Measurements from ENCODE around the gene IL13.

Gene IL13

DNA sequence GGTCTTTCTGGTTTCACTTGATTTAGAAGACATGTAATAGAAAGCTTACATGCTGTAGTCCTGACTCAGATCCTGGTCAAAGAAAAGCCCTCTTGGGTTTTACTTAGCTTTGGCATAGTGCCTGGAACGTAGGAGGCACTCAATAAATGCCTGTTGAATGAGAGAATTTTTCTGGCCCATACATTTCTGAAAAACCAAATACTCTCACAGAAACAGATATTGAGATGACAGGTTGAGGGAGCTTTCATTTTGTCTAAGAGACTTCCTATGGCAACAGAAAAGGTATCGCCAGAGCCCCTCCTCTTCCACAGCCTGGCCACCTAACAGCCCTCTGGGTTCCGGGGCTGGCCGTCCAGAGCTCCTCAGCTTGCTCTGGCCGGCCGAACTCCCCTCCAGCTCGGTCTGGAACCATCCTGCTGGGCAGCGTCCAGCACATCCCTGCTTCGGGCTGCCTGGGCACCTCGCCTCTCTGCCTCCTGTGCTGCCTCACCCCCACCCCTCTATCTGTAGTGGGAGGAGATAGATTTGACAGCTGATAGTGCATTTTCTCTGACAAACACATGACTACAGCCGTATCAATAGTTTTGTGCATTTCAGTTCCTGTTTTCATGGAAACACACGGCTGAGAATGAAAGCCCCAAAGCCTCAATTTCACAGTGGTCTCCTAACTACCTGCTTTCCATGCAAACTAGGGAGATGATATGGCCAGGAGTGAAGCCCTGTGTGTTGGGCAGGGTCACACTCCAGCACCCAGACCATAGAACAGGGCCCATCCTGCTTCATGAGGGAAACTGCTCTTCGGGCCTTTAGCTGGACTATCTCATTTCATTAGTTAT lies 16.9 kb downstream of the IL13 start:
- Histone ChIP-seq H3K36me3 (ENCODE audit: control insufficient read depth, insufficient read depth, low read length) (no peaks in the 10 kb centered on the region), H3K4me3 (replicated peaks; ENCODE audit: low read depth, low read length) (peak overlapping the region; percentile 61), H3K27me3 (replicated peaks; ENCODE audit: control insufficient read depth, insufficient read depth, low read length) (no peaks in the 10 kb centered on the region)
- peak; percentile 78 for DNase-seq (ENCODE audit: extremely low read depth, insufficient read length)
- no peak for TF ChIP-seq CTCF (IDR thresholded peaks at IDR 0.05; ENCODE audit: insufficient read depth, low read length, poor library complexity, severe bottlenecking)

DNA sequence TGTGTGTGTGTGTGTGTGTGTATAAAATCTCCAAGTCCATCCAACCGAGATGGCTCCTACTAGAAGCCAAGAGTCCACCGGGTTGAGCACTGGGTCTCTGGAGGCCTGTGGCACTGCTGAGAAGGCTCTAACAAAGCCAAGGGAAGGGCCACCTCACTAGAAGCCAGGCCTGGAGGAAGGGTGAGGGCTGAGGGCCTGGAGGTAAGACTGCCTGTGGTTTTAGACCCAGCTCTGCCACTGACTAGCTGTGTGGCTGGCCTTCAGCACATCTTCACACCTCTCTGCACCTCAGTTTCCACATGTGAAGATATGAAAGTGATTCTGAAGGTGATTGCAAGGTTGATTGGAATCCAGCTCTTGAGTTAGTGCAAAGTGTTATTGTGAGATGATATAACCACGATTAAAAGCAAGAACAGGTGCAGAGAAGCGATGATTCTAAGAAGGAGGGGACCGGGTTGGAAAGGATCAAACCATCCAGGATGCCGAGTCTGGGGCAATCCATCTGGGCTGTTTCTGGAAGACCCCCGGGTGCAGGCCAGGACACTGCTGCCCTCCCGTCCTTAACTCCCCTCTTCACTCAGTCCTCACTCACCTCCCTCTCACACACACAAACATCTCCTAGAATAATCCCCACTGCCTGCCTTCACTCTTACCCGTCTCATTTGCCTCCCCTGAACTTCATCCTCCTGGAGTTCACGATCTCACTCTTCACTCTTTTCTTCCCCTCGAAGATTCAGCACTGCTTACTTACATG lies 18.1 kb downstream of the IL13 start:
- Histone ChIP-seq H3K36me3 (ENCODE audit: control insufficient read depth, insufficient read depth, low read length) (no peaks in the 10 kb centered on the region), H3K4me3 (replicated peaks; ENCODE audit: low read depth, low read length) (no peak overlapping the region), H3K27me3 (replicated peaks; ENCODE audit: control insufficient read depth, insufficient read depth, low read length) (no peaks in the 10 kb centered on the region)
- no peak for DNase-seq (ENCODE audit: extremely low read depth, insufficient read length)
- no peak for TF ChIP-seq CTCF (IDR thresholded peaks at IDR 0.05; ENCODE audit: insufficient read depth, low read length, poor library complexity, severe bottlenecking)

GRCh38 chr5:132677191-132677590 lies 19.2 kb downstream of the IL13 start:
- Histone ChIP-seq H3K4me3 (replicated peaks; ENCODE audit: low read depth, low read length) (no peak overlapping the region), H3K27me3 (replicated peaks; ENCODE audit: control insufficient read depth, insufficient read depth, low read length) (no peaks in the 10 kb centered on the region), H3K36me3 (ENCODE audit: control insufficient read depth, insufficient read depth, low read length) (no peaks in the 10 kb centered on the region)
- no peak for TF ChIP-seq CTCF (IDR thresholded peaks at IDR 0.05; ENCODE audit: insufficient read depth, low read length, poor library complexity, severe bottlenecking)
- no peak for DNase-seq (ENCODE audit: extremely low read depth, insufficient read length)

DNA sequence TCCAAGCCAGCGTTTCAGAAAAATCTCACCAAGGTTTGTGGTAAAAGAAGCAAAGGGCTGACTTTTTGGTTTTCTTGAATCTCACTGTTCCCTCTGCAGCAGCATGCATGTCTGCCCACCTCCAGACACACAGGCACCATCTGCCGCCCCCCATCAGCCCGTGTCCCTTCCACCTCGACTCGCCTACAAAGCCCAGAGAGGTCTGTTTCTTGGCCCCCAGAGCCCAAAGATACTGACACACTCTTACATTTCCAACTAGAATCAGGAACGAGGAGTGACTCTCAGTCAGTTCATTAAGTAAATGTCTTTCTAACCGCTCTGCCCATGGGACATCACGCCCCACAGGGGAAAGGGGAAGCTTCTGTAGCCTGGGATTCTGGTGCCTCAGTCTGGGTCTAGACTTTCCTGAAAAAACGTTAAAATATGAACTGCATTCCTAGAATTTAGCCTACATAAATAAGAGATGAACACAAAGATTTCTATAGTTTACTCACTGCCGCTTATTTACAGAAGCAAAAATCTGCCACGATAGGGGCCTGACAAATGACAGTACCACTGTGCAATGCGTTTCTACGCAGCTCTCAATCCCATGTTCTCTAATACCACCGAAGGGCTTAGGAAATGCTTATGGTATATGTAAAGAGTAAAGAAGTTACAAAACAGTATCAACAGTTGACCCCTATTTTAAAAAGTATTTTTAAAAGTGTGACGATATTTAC lies 19.9 kb downstream of the IL13 start:
- H3K4me3 ChIP-seq (replicated peaks; ENCODE audit: low read depth, low read length), result no peak overlapping the region
- H3K36me3 ChIP-seq (ENCODE audit: control insufficient read depth, insufficient read depth, low read length), result no peaks in the 10 kb centered on the region
- no peaks in the 10 kb centered on the region for H3K27me3 ChIP-seq (replicated peaks; ENCODE audit: control insufficient read depth, insufficient read depth, low read length)
- DNase-seq (ENCODE audit: extremely low read depth, insufficient read length), result no peak
- no peak for TF ChIP-seq CTCF (IDR thresholded peaks at IDR 0.05; ENCODE audit: insufficient read depth, low read length, poor library complexity, severe bottlenecking)

DNA sequence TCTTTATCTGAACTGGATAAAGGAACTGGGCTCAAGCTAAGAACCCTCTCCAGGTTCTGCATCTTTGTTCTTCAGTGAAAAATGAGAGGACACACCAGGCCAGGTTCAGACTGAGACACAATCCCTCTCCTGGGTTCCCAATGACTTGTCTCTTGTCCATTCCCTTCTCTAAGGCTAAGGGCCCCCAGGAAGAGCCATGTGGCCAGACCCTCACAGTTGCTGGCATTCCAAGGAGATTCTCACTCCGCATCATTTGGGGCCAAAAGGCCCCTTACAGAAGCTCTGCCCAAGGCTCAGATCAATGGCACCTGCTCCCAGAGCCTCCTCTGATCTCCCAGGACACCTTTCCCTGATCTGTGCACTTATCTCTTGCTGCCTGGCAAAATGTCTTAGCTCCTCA lies 20.8 kb downstream of the IL13 start:
- DNase-seq (ENCODE audit: extremely low read depth, insufficient read length), result no peak
- H3K36me3 ChIP-seq (ENCODE audit: control insufficient read depth, insufficient read depth, low read length), result no peaks in the 10 kb centered on the region
- H3K4me3 ChIP-seq (replicated peaks; ENCODE audit: low read depth, low read length), result no peak overlapping the region
- TF ChIP-seq CTCF (IDR thresholded peaks at IDR 0.05; ENCODE audit: insufficient read depth, low read length, poor library complexity, severe bottlenecking), result no peak
- no peaks in the 10 kb centered on the region for H3K27me3 ChIP-seq (replicated peaks; ENCODE audit: control insufficient read depth, insufficient read depth, low read length)
